ENCODE results near the gene TANC2. TPM values are rescaled to one million over a fixed set of nuclear protein-coding genes. Genes with fewer than 3 reads are reported as not detected.

The TANC2 gene
- polyA plus RNA-seq, 6 donors from 2014 or later: 0.65 to 5.2 (median 1.2) TPM

GRCh38 chr17:62935523-62935922 lies 30.5 kb upstream of the TANC2 start:
- peaks cover 28 to 67% (median 54%) of the 10 kb centered on the region in 3 donors for H3K27me3 Mint-ChIP-seq
- H3K27ac Mint-ChIP-seq: no peak overlapping the region
- H3K4me3 Mint-ChIP-seq: no peak overlapping the region
- no peak for ATAC-seq (ENCODE audit: low read depth in 2 of 2)
- no peaks in the 10 kb centered on the region for H3K36me3 Mint-ChIP-seq
- no peaks in the 10 kb centered on the region for H3K4me1 Mint-ChIP-seq
- peaks cover 0 to 15% (median 2%) of the 10 kb centered on the region in 7 donors for H3K9me3 Mint-ChIP-seq
- no peak for DNase-seq

- Mint-ChIP-seq H3K4me3 (no peak overlapping the region), H3K36me3 (peaks cover 9 to 14% of the 10 kb centered on the region in 2 donors), H3K9me3 (peaks cover 10 to 34% (median 15%) of the 10 kb centered on the region in 7 donors), H3K4me1 (no peaks in the 10 kb centered on the region), H3K27me3 (peaks cover 29 to 54% (median 45%) of the 10 kb centered on the region in 3 donors), H3K27ac (no peak overlapping the region)
- no peak for ATAC-seq (ENCODE audit: low read depth in 2 of 2)
- no peak for DNase-seq
Measured at GRCh38 chr17:62937606-62938005, 28.4 kb upstream of the TANC2 start.

- H3K4me1 Mint-ChIP-seq: no peaks in the 10 kb centered on the region
- H3K9me3 Mint-ChIP-seq: peaks cover 11 to 41% (median 24%) of the 10 kb centered on the region in 7 donors
- DNase-seq (no peak), ATAC-seq (ENCODE audit: low read depth in 2 of 2) (no peak)
- peak overlapping the region in 1 of 6 donors; percentile 40 for H3K27ac Mint-ChIP-seq
- H3K27me3 Mint-ChIP-seq: peaks cover 19 to 49% (median 34%) of the 10 kb centered on the region in 3 donors
- no peak overlapping the region for H3K4me3 Mint-ChIP-seq
- H3K36me3 Mint-ChIP-seq: peaks cover 9 to 14% of the 10 kb centered on the region in 2 donors
Measured at GRCh38 chr17:62941358-62941991, 24.6 kb upstream of the TANC2 start.

GRCh38 chr17:62948370-62948769 lies 17.7 kb upstream of the TANC2 start:
- peaks cover 0 to 4% (median 2%) of the 10 kb centered on the region in 7 donors for H3K9me3 Mint-ChIP-seq
- no peak for DNase-seq
- no peak overlapping the region for H3K27ac Mint-ChIP-seq
- H3K27me3 Mint-ChIP-seq: peaks cover 17 to 40% (median 17%) of the 10 kb centered on the region in 3 donors
- no peak overlapping the region for H3K4me3 Mint-ChIP-seq
- no peak for ATAC-seq (ENCODE audit: low read depth in 2 of 2)
- no peaks in the 10 kb centered on the region for H3K36me3 Mint-ChIP-seq
- H3K4me1 Mint-ChIP-seq: no peaks in the 10 kb centered on the region

GRCh38 chr17:62949036-62949435 lies 17.0 kb upstream of the TANC2 start:
- no peaks in the 10 kb centered on the region for H3K4me1 Mint-ChIP-seq
- peaks cover 12 to 40% (median 17%) of the 10 kb centered on the region in 3 donors for H3K27me3 Mint-ChIP-seq
- DNase-seq: no peak

GRCh38 chr17:62950067-62950466 lies 16.0 kb upstream of the TANC2 start:
- H3K4me3 Mint-ChIP-seq: no peak overlapping the region
- ATAC-seq (ENCODE audit: low read depth in 2 of 2) (no peak), DNase-seq (no peak)
- H3K36me3 Mint-ChIP-seq: no peaks in the 10 kb centered on the region
- no peaks in the 10 kb centered on the region for H3K4me1 Mint-ChIP-seq
- H3K9me3 Mint-ChIP-seq: peaks cover 0 to 3% (median 0%) of the 10 kb centered on the region in 7 donors
- H3K27me3 Mint-ChIP-seq: peaks cover 10 to 36% (median 14%) of the 10 kb centered on the region in 3 donors
- H3K27ac Mint-ChIP-seq: no peak overlapping the region

More at GRCh38 chr17:62949036-62949435, 17.0 kb upstream of the TANC2 start:
- no peak overlapping the region for H3K4me3 Mint-ChIP-seq
- no peak overlapping the region for H3K27ac Mint-ChIP-seq
- peaks cover 0 to 3% (median 0%) of the 10 kb centered on the region in 7 donors for H3K9me3 Mint-ChIP-seq
- no peaks in the 10 kb centered on the region for H3K36me3 Mint-ChIP-seq
- no peak for ATAC-seq (ENCODE audit: low read depth in 2 of 2)

- H3K27ac Mint-ChIP-seq: no peak overlapping the region
- no peaks in the 10 kb centered on the region for H3K9me3 Mint-ChIP-seq
Measured at GRCh38 chr17:62955841-62956352, 10.1 kb upstream of the TANC2 start.

GRCh38 chr17:62963296-62963695 lies 2.7 kb upstream of the TANC2 start:
- Mint-ChIP-seq H3K27me3 (peaks cover 7 to 9% (median 8%) of the 10 kb centered on the region in 3 donors), H3K9me3 (no peaks in the 10 kb centered on the region), H3K27ac (no peak overlapping the region), H3K36me3 (no peaks in the 10 kb centered on the region), H3K4me3 (peak overlapping the region in 2 of 8 donors; percentile 40 to 48), H3K4me1 (peaks cover 16 to 19% (median 18%) of the 10 kb centered on the region in 3 donors)
- ATAC-seq (ENCODE audit: low read depth in 2 of 2): no peak
- DNase-seq: no peak

More at GRCh38 chr17:62955841-62956352, 10.1 kb upstream of the TANC2 start:
- peaks cover 8 to 23% (median 20%) of the 10 kb centered on the region in 3 donors for H3K27me3 Mint-ChIP-seq
- H3K36me3 Mint-ChIP-seq: no peaks in the 10 kb centered on the region
- no peaks in the 10 kb centered on the region for H3K4me1 Mint-ChIP-seq
- no peak for ATAC-seq (ENCODE audit: low read depth in 2 of 2)
- DNase-seq: no peak
- H3K4me3 Mint-ChIP-seq: no peak overlapping the region

GRCh38 chr17:62964506-62964905 lies 1.5 kb upstream of the TANC2 start:
- ATAC-seq (ENCODE audit: low read depth in 2 of 2): no peak

GRCh38 chr17:62965174-62965685 lies 805 bp upstream of the TANC2 start:
- Mint-ChIP-seq H3K4me3 (peak overlapping the region; percentile 84 to 98 (median 96)), H3K36me3 (no peaks in the 10 kb centered on the region), H3K4me1 (peaks cover 20 to 25% (median 22%) of the 10 kb centered on the region in 3 donors), H3K27ac (peak overlapping the region; percentile 92 to 97 (median 96)), H3K9me3 (no peaks in the 10 kb centered on the region), H3K27me3 (peaks cover 4 to 5% (median 4%) of the 10 kb centered on the region in 3 donors)
- ATAC-seq (ENCODE audit: low read depth in 2 of 2): no peak
- no peak for DNase-seq

More at GRCh38 chr17:62964506-62964905, 1.5 kb upstream of the TANC2 start:
- Mint-ChIP-seq H3K9me3 (no peaks in the 10 kb centered on the region), H3K36me3 (no peaks in the 10 kb centered on the region), H3K27ac (peak overlapping the region in 1 of 6 donors; percentile 92), H3K4me1 (peaks cover 20 to 25% (median 22%) of the 10 kb centered on the region in 3 donors), H3K27me3 (peaks cover 7 to 9% (median 8%) of the 10 kb centered on the region in 3 donors), H3K4me3 (peak overlapping the region in 3 of 8 donors; percentile 35 to 97 (median 96))
- DNase-seq: no peak

GRCh38 chr17:62966426-62967204 lies 580 bp downstream of the TANC2 start:
- ATAC-seq (ENCODE audit: low read depth in 2 of 2) (peak; percentile 56), DNase-seq (no peak)
- no peaks in the 10 kb centered on the region for H3K9me3 Mint-ChIP-seq
- peak overlapping the region; percentile 7 to 92 (median 58) for H3K27ac Mint-ChIP-seq
- peak overlapping the region; percentile 80 to 92 (median 84) for H3K4me3 Mint-ChIP-seq
- H3K36me3 Mint-ChIP-seq: no peaks in the 10 kb centered on the region
- H3K4me1 Mint-ChIP-seq: peaks cover 20 to 25% (median 22%) of the 10 kb centered on the region in 3 donors
- H3K27me3 Mint-ChIP-seq: no peaks in the 10 kb centered on the region

- no peaks in the 10 kb centered on the region for H3K36me3 Mint-ChIP-seq
Measured at GRCh38 chr17:62967205-62967529, 1.1 kb downstream of the TANC2 start.

GRCh38 chr17:62968445-62968923 lies 2.4 kb downstream of the TANC2 start:
- Mint-ChIP-seq H3K27ac (no peak overlapping the region), H3K4me1 (peaks cover 20 to 25% (median 22%) of the 10 kb centered on the region in 3 donors), H3K9me3 (no peaks in the 10 kb centered on the region), H3K36me3 (no peaks in the 10 kb centered on the region), H3K27me3 (no peaks in the 10 kb centered on the region), H3K4me3 (peak overlapping the region; percentile 13 to 77 (median 47))
- peak; percentile 71 for DNase-seq
- ATAC-seq (ENCODE audit: low read depth in 2 of 2): peak; percentile 56 to 60

More at GRCh38 chr17:62967205-62967529, 1.1 kb downstream of the TANC2 start:
- H3K4me1 Mint-ChIP-seq: peaks cover 20 to 25% (median 22%) of the 10 kb centered on the region in 3 donors
- peak overlapping the region in 4 of 6 donors; percentile 7 to 92 (median 62) for H3K27ac Mint-ChIP-seq
- no peaks in the 10 kb centered on the region for H3K27me3 Mint-ChIP-seq
- H3K4me3 Mint-ChIP-seq: peak overlapping the region; percentile 80 to 92 (median 84)
- DNase-seq (no peak), ATAC-seq (ENCODE audit: low read depth in 2 of 2) (no peak)
- H3K9me3 Mint-ChIP-seq: no peaks in the 10 kb centered on the region
